ENCODE results near the gene ADIG. TPM values are rescaled to one million over a fixed set of nuclear protein-coding genes. Genes with fewer than 3 reads are reported as not detected.

Gene ADIG
- total and polyA plus RNA-seq, 8 donors, result not detected

- H3K36me3 ChIP-seq, result peaks cover 0 to 40% (median 0%) of the 10 kb centered on the region in 3 donors
- intact Hi-C loops (cut with DNase I), result no loop called here
- FAIRE-seq, result no peak
- no peaks in the 10 kb centered on the region for H3K27me3 ChIP-seq
- no peak for ATAC-seq
- 73% methylated on average over 6 of the region's 6 CpGs for WGBS, 2 donors
- H3K4me1 ChIP-seq, result no peaks in the 10 kb centered on the region
- H3K27ac ChIP-seq, result no peak overlapping the region
- TF ChIP-seq CTCF (IDR thresholded peaks at IDR 0.05), result no peak
- H3K4me3 ChIP-seq, result no peak overlapping the region
- DNase-seq, result no peak
- H3K9me3 ChIP-seq, result no peaks in the 10 kb centered on the region
Observed at GRCh38 chr20:38566036-38566598, 14.9 kb upstream of the ADIG start.

GRCh38 chr20:38569747-38570525 lies 11.1 kb upstream of the ADIG start:
- H3K4me3 ChIP-seq, result no peak overlapping the region
- no peak for ATAC-seq
- no peaks in the 10 kb centered on the region for H3K4me1 ChIP-seq
- peaks cover 0 to 49% (median 5%) of the 10 kb centered on the region in 3 donors for H3K36me3 ChIP-seq
- no peak for DNase-seq
- H3K27me3 ChIP-seq, result no peaks in the 10 kb centered on the region
- no peak for TF ChIP-seq CTCF (IDR thresholded peaks at IDR 0.05)
- intact Hi-C loops (cut with DNase I), result no loop called here
- H3K9me3 ChIP-seq, result no peaks in the 10 kb centered on the region
- WGBS, 2 donors, result 71 to 72% methylated on average over 5 of the region's 5 CpGs
- FAIRE-seq, result no peak
- H3K27ac ChIP-seq, result no peak overlapping the region

GRCh38 chr20:38573413-38573812 lies 7.6 kb upstream of the ADIG start:
- no peak for ATAC-seq
- no peak for FAIRE-seq
- no peak for DNase-seq
- Histone ChIP-seq H3K4me1 (no peaks in the 10 kb centered on the region), H3K9me3 (no peaks in the 10 kb centered on the region), H3K27ac (no peak overlapping the region), H3K27me3 (no peaks in the 10 kb centered on the region), H3K4me3 (no peak overlapping the region), H3K36me3 (peaks cover 0 to 37% (median 12%) of the 10 kb centered on the region in 3 donors)
- intact Hi-C loops (cut with DNase I), result no loop called here
- TF ChIP-seq CTCF (IDR thresholded peaks at IDR 0.05), result no peak
- 68 to 69% methylated on average over 7 of the region's 7 CpGs for WGBS, 2 donors

- FAIRE-seq (no peak), DNase-seq (no peak), ATAC-seq (peak in 1 of 4 donors; percentile 25)
- Histone ChIP-seq H3K4me1 (no peaks in the 10 kb centered on the region), H3K27ac (no peak overlapping the region), H3K36me3 (peaks cover 0 to 17% (median 12%) of the 10 kb centered on the region in 3 donors), H3K4me3 (no peak overlapping the region), H3K27me3 (no peaks in the 10 kb centered on the region), H3K9me3 (no peaks in the 10 kb centered on the region)
- intact Hi-C loops (cut with DNase I), result no loop called here
- WGBS, 2 donors, result 68 to 72% methylated on average over 7 of the region's 7 CpGs
- no peak for TF ChIP-seq CTCF (IDR thresholded peaks at IDR 0.05)
Observed at GRCh38 chr20:38579219-38579910, 1.6 kb upstream of the ADIG start.
